Small intestine (tissue), 7 donors: ENCODE measurements around the gene PDGFA. TPM values are rescaled to one million over a fixed set of nuclear protein-coding genes. Genes with fewer than 3 reads are reported as not detected.

Experiments
- DNase-seq, 2 donors: peaks; one replicate each; pipeline versions ENCODE4 v3.0.0 to v3.0.0-alpha.2; 2013
- FAIRE-seq: peaks from 2 replicates; lab custom pipeline; 2012; peaks lifted over from hg19 to GRCh38; lab: Jason Lieb, UNC
- H3K27ac ChIP-seq, 3 donors: one replicate each; pipeline ENCODE4 v1.5.1; 2013; ENCODE audit warnings: low read length in 2 of 3, mild to moderate bottlenecking in 2 of 3, control low read depth in 1 of 3, inconsistent platforms in 1 of 3, low read depth in 1 of 3, moderate library complexity in 1 of 3
- H3K27me3 ChIP-seq, 3 donors: one replicate each; pipeline ENCODE4 v1.6.1; 2013; ENCODE audit warnings: low read length in 3 of 3, inconsistent platforms in 1 of 3; ENCODE audit not compliant: control insufficient read depth in 3 of 3, insufficient read depth in 3 of 3
- H3K36me3 ChIP-seq, 3 donors: one replicate each; pipeline ENCODE4 v1.6.1; 2013; ENCODE audit warnings: low read length in 3 of 3, inconsistent platforms in 1 of 3, low read depth in 1 of 3, mild to moderate bottlenecking in 1 of 3, moderate library complexity in 1 of 3; ENCODE audit not compliant: control insufficient read depth in 3 of 3, insufficient read depth in 2 of 3
- H3K4me1 ChIP-seq, 3 donors: one replicate each; pipeline ENCODE4 v1.6.1; 2013; ENCODE audit warnings: low read length in 2 of 3, inconsistent platforms in 1 of 3, low read depth in 1 of 3, mild to moderate bottlenecking in 1 of 3, moderate library complexity in 1 of 3; ENCODE audit not compliant: control insufficient read depth in 3 of 3, insufficient read depth in 2 of 3
- H3K4me3 ChIP-seq, 3 donors: one replicate each; pipeline ENCODE4 v1.5.1; 2013; ENCODE audit warnings: low read length in 3 of 3, control low read depth in 1 of 3, inconsistent platforms in 1 of 3, low read depth in 1 of 3, mild to moderate bottlenecking in 1 of 3, moderate library complexity in 1 of 3
- H3K9me3 ChIP-seq, 2 donors: one replicate each; pipeline ENCODE4 v1.6.1; 2013; ENCODE audit warnings: low read depth in 1 of 2, low read length in 1 of 2; ENCODE audit not compliant: control insufficient read depth in 2 of 2, insufficient read depth in 1 of 2
- WGBS, 3 donors: extraction: QIAGEN DNeasy Blood & Tissue Kit; methylation state at CpG; one replicate each; pipeline ENCODE4 v1.1.7; 2013; 5-methylcytosine and 5-hydroxymethylcytosine counted together
- polyA plus RNA-seq, 4 donors: library from polyadenylated mRNA; stranded (reverse) in 3 of 4; unstranded in 1 of 4; fragments of 200-250 nt in 3 of 4; fragments of 120-200 nt in 1 of 4; gene quantifications; one replicate each; pipeline versions ENCODE4 v1.2.1 to v1.2.3, GENCODE V29; 2013
- donor health status: healthy with polysubstance abuse.
- donor health status: control.
- donor health status: control.
- donor health status: Bipolar disorder and iron deficiency.
- donor health status: healthy.

The PDGFA gene
- polyA plus RNA-seq, 4 donors, result 17.4 to 107 (median 32.4) TPM

DNA sequence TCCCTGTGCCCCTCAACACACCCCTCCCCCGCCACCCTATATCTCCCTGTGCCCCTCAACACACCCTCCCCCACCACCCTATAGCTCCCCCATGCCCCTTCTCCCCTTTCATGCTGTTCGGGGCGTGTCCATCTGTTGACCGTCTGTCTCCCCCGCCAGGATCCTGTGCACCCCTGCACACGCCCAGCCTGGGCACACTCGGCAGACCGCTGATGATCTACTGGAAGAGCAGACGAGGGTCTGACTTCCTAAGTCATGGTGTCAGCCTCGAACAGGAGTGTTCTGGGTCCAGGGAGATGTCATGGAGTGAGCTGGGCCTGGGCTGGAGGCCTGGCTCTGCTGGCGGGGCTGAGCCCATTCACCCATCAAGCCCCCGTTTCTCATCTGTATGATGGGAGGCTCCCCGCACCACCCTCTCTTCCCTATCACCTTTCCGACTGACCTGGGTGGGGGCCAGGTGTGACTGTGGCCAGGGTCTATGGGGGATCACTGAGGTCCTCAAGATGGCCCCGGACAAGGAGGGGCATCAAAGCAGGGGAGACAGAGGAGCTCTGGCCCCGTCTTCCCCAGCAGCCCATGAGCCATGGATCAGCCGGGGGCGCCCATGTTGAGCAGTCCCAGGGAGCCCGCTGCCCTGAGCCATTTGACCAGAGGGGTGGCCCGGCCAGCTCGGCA lies 48.3 kb downstream of the PDGFA start:
- H3K27ac ChIP-seq, result peak overlapping the region in 2 of 3 donors; percentile 55 to 83
- WGBS, 3 donors, result 81 to 84% (median 82%) methylated on average over 19 to 20 of the region's 21 CpGs
- H3K36me3 ChIP-seq, result no peaks in the 10 kb centered on the region
- no peak for DNase-seq
- FAIRE-seq, result no peak
- H3K27me3 ChIP-seq, result no peaks in the 10 kb centered on the region
- H3K4me1 ChIP-seq, result peaks cover 0 to 14% (median 0%) of the 10 kb centered on the region in 3 donors
- no peak overlapping the region for H3K4me3 ChIP-seq
- peaks cover 0 to 14% of the 10 kb centered on the region in 2 donors for H3K9me3 ChIP-seq

DNA sequence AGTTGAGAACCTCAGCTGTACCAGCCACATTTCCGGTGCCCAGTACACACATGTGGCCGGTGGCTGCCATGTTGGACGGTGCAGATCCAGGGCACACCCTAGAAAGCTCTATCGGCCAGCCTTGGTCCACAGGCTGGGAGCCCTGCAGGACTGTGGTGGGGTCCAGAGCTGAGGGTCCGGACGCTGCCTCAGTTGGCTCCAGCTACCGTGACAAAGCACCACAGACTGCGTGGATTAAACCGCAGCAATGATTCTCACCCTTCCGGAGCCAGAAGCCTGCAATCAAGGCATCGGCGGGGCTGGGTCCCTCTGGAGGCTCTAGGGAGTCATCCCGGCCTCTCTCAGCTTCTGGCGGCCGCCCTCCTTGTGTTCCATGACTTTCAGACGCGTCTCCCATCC lies 50.1 kb downstream of the PDGFA start:
- Histone ChIP-seq H3K9me3 (peaks cover 0 to 11% of the 10 kb centered on the region in 2 donors), H3K27me3 (no peaks in the 10 kb centered on the region), H3K27ac (no peak overlapping the region), H3K36me3 (no peaks in the 10 kb centered on the region), H3K4me1 (peaks cover 0 to 24% (median 0%) of the 10 kb centered on the region in 3 donors), H3K4me3 (no peak overlapping the region)
- 93 to 94% (median 93%) methylated on average over 17 of the region's 17 CpGs for WGBS, 3 donors
- FAIRE-seq (no peak), DNase-seq (no peak)

DNA sequence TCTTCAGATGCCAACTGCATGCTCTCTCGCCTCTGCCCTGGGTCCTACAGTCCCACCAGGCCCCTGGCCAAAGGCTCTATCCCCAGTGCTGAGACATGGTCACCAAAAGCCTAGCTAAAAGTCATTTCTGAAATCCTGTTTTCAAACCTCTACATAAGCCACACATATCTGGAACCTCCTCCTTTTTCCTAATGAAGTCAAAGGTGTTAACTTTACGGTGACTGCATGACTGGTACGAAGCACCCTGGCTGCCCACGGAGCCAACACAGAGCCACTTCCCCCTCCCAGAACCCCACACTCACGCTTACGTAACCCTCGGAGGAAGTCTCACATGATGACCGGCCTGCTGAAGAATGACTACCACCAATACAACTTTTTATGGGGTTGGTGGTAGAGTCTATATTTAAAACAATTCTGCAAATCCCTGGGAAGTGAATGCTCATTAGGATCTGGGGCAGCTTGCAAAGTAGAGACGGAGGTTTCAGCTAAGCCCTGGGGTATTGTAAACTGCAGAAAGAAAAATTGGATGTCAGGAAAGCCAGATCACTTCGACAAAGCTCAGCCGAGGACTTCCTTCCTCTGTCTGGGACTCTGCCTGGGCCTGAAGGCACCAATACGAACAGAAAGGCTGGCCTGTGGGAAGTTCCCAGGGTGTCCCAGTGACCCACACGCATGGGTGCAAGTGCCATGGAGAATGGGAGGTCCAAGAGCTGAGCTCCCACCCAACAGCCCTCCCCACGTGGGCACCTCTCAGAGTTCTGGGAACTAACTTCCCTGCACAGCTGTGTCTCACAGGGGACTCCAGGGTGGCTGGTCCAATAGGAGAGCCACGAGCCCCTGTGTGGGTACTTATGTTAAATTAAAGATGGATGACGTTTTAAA lies 50.7 kb downstream of the PDGFA start:
- FAIRE-seq (no peak), DNase-seq (no peak)
- no peak overlapping the region for H3K27ac ChIP-seq
- peaks cover 0 to 30% (median 0%) of the 10 kb centered on the region in 3 donors for H3K4me1 ChIP-seq
- H3K4me3 ChIP-seq, result no peak overlapping the region
- H3K9me3 ChIP-seq, result peaks cover 0 to 7% of the 10 kb centered on the region in 2 donors
- WGBS, 3 donors, result 65 to 86% (median 75%) methylated on average over 16 of the region's 16 CpGs
- no peaks in the 10 kb centered on the region for H3K27me3 ChIP-seq
- H3K36me3 ChIP-seq, result no peaks in the 10 kb centered on the region

DNA sequence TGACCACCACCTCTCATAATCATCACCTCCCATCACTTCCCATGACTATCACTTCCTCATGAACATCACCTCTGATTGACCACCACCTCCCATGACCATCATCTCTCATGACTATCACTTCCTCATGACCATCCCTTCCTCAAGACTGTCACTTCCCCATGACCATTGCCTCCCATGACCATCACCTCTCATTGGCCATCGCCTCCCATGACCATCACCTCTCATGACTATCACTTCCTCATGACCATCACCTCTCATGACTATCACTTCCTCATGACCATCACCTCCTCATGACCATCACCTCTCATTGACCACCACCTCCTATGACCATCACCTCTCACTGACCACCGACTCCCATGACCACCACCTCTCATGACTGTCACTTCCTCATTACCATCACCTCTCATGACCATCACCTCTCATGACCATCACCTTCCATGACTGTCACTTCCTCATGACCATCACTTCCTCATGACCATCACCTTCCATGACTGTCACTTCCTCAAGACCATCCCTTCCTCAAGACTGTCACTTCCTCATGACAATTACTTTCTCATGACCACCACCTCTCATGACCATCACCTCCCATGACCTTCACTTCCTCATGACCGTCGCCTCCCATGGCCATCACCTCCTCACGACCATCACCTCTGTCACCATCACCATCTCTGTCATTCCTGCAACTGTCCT lies 51.6 kb downstream of the PDGFA start:
- H3K4me3 ChIP-seq, result no peak overlapping the region
- FAIRE-seq (no peak), DNase-seq (no peak)
- no peaks in the 10 kb centered on the region for H3K27me3 ChIP-seq
- peaks cover 0 to 30% (median 0%) of the 10 kb centered on the region in 3 donors for H3K4me1 ChIP-seq
- 90 to 93% (median 91%) methylated on average over 5 of the region's 5 CpGs for WGBS, 3 donors
- peaks cover 0 to 5% of the 10 kb centered on the region in 2 donors for H3K9me3 ChIP-seq
- no peak overlapping the region for H3K27ac ChIP-seq
- H3K36me3 ChIP-seq, result no peaks in the 10 kb centered on the region

DNA sequence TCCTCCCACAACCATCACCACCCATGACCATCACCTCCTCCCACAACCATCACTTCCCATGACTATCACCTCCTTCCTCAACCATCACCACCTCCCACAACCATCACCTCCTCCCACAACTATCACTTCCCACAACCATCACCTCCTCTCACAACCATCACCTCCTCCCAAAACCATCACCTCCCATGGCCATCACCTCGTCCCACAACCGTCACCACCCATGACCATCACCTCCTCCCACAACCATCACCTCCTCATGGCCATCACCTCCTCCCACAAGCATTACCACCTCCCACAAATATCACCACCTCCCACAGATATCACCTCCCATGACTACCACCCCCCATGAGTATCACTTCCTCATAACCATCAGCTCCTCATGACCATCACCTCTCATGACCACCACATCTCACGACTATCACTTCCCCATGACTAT lies 52.2 kb downstream of the PDGFA start:
- 85 to 90% (median 88%) methylated on average over 3 of the region's 3 CpGs for WGBS, 3 donors
- no peaks in the 10 kb centered on the region for H3K36me3 ChIP-seq
- no peak overlapping the region for H3K27ac ChIP-seq
- H3K4me1 ChIP-seq, result peaks cover 0 to 30% (median 0%) of the 10 kb centered on the region in 3 donors
- H3K27me3 ChIP-seq, result no peaks in the 10 kb centered on the region
- H3K4me3 ChIP-seq, result no peak overlapping the region
- no peak for DNase-seq
- H3K9me3 ChIP-seq, result peaks cover 0 to 1% of the 10 kb centered on the region in 2 donors
- FAIRE-seq, result no peak

DNA sequence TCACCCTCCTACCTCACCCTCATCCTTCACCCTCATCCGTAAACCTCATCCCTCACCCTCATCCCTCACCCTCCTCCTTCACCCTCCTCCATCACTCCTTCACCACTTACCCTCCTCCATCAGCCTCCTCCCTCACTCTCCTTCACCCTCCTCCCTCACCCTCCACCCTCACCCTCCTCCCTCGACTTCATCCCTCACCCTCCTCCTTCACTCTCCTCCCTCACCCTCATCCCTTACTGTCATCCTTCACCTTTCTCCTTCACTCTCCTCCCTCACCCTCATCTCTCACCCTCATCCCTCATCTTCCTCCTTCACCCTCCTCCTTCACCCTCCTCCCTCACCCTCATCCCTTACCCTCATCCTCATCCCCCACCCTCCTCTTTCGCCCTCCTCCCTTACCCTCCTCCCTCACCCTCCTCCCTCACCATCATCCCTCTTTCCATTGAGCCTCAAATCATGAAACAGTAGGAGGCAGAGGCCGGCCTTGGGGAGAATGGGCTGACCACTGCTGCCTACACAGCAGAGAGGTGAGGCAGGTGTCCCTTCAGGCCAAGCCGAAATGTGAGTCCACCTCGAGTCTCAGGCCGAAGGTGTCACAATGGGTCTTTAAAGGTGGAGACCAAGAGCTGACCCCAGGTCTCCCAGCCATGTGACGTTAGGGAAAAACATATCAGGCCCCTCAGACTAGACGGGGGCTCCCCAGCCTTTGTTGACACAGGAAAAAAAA lies 53.0 kb downstream of the PDGFA start:
- WGBS, 3 donors, result 84 to 90% (median 87%) methylated on average over 8 to 9 of the region's 9 CpGs
- Histone ChIP-seq H3K27me3 (no peaks in the 10 kb centered on the region), H3K4me1 (peaks cover 0 to 22% (median 0%) of the 10 kb centered on the region in 3 donors), H3K4me3 (no peak overlapping the region), H3K9me3 (no peaks in the 10 kb centered on the region), H3K36me3 (no peaks in the 10 kb centered on the region), H3K27ac (no peak overlapping the region)
- DNase-seq, result no peak
- FAIRE-seq, result no peak

DNA sequence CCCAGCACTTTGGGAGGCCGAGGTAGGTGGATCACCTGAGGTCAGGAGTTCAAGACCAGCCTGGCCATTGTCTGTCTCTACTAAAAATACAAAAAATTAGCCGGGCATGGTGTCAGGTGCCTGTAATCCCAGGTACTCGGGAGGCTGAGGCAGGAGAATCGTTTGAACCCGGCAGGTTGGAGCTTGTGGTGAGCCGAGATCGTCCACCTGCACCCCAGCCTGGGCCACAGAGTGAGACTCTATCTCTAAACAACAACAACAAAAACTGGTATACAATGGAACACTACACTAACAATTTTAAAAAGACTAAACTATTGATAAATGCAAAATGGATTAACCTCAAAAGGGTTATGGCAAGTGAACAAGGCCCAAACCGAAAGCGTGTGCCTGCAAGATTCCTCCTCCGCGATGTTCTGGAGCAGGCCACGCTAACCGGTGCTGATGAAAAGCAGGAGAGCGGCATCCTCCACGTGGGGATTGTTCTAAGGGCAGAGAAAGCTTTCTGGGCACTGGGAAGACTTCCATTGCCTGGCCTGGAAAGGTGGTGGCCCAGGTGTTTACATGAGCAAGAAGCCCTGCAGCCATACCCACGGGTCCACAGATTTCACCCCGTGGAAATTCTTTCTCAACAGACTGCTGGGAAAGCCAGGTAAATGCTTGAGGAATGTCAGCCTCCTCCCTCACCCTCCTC lies 53.8 kb downstream of the PDGFA start:
- DNase-seq, result no peak

More for the DNA sequence above, 53.8 kb downstream of the PDGFA start:
- FAIRE-seq, result no peak
- Histone ChIP-seq H3K36me3 (no peaks in the 10 kb centered on the region), H3K4me3 (no peak overlapping the region), H3K27me3 (no peaks in the 10 kb centered on the region), H3K9me3 (no peaks in the 10 kb centered on the region), H3K27ac (peak overlapping the region in 1 of 3 donors; percentile 39), H3K4me1 (peaks cover 0 to 17% (median 0%) of the 10 kb centered on the region in 3 donors)
- 84 to 89% (median 84%) methylated on average over 17 of the region's 17 CpGs for WGBS, 3 donors
